ENCODE measurements around the gene ZNF8. TPM values are rescaled to one million over a fixed set of nuclear protein-coding genes. Genes with fewer than 3 reads are reported as not detected.

ZNF8 gene
- 6.9 and 8.0 TPM in 2 replicates for total RNA-seq

GRCh38 chr19:58278541-58279041 lies at the start of gene ZNF8:
Gene ZNF8, plus strand, starts transcription at chr19:58278955. Its CDS starts 127 bp downstream, at chr19:58279082.

GRCh38 chr19:58305065-58305931 lies 26.5 kb downstream of the ZNF8 start, which contains the start of gene ERVK3-1:
Gene ERVK3-1, plus strand, starts transcription at chr19:58305377. Its CDS starts 6,792 bp downstream, at chr19:58312169.

GRCh38 chr19:58326914-58327726 lies 48.4 kb downstream of the ZNF8 start, which contains the start of gene ZSCAN22:
Gene ZSCAN22, plus strand, starts transcription at chr19:58326994. Its CDS starts 7,809 bp downstream, at chr19:58334803.

Small RNA genes within 50 kb of the gene (small RNA-seq; reads per million reads assigned to genes)
- gene MIR6806, result not detected

Other genes starting within 250 kb of the ZNF8 start
- not detected in 2 replicates for gene ZSCAN1, start 244.9 kb upstream of the ZNF8 start, total RNA-seq
- 0.14 and 0.80 TPM in 2 replicates for gene ZNF135, start 219.7 kb upstream of the ZNF8 start, total RNA-seq
- gene ZSCAN18, start 180.7 kb upstream of the ZNF8 start, total RNA-seq, result 13.9 and 17.6 TPM in 2 replicates
- gene ZNF329, start 128.2 kb upstream of the ZNF8 start, total RNA-seq, result 8.8 and 9.5 TPM in 2 replicates
- gene ZNF274, start 95.9 kb upstream of the ZNF8 start, total RNA-seq, result 19.2 and 23.0 TPM in 2 replicates
- 54.0 and 61.5 TPM in 2 replicates for gene ZNF544, start 50.0 kb upstream of the ZNF8 start, total RNA-seq
- 27.4 and 28.0 TPM in 2 replicates for gene ERVK3-1, start 26.4 kb downstream of the ZNF8 start, total RNA-seq
- 2.9 and 3.2 TPM in 2 replicates for gene ZSCAN22, start 48.0 kb downstream of the ZNF8 start, total RNA-seq
- gene A1BG, start 74.5 kb downstream of the ZNF8 start, total RNA-seq, result 1.0 and 3.6 TPM in 2 replicates
- 0.36 and 0.40 TPM in 2 replicates for gene ZNF497, start 83.8 kb downstream of the ZNF8 start, total RNA-seq
- 0.57 and 1.2 TPM in 2 replicates for gene ZNF837, start 102.1 kb downstream of the ZNF8 start, total RNA-seq
- gene RPS5, start 108.3 kb downstream of the ZNF8 start, total RNA-seq, result 1,068 and 1,110 TPM in 2 replicates
- gene RNF225, start 116.7 kb downstream of the ZNF8 start, total RNA-seq, result 0.14 and 0.27 TPM in 2 replicates
- 10.0 and 14.0 TPM in 2 replicates for gene ZNF584, start 129.7 kb downstream of the ZNF8 start, total RNA-seq
- gene ZNF132, start 161.2 kb downstream of the ZNF8 start, total RNA-seq, result 5.5 and 6.7 TPM in 2 replicates
- gene ZNF324B, start 172.7 kb downstream of the ZNF8 start, total RNA-seq, result 6.8 and 8.8 TPM in 2 replicates
- gene ZNF324, start 188.1 kb downstream of the ZNF8 start, total RNA-seq, result 11.2 and 12.8 TPM in 2 replicates
- 5.3 and 5.7 TPM in 2 replicates for gene ZNF446, start 197.4 kb downstream of the ZNF8 start, total RNA-seq
- gene SLC27A5, start 233.0 kb downstream of the ZNF8 start, total RNA-seq, result 7.8 and 8.0 TPM in 2 replicates
- 7.6 and 10.2 TPM in 2 replicates for gene ZBTB45, start 240.9 kb downstream of the ZNF8 start, total RNA-seq